Measurements from ENCODE around the gene MRPS22. TPM values are rescaled to one million over a fixed set of nuclear protein-coding genes. Genes with fewer than 3 reads are reported as not detected.
"Not testable (repeated sequence)": the region's sequence is repeated elsewhere in the genome, so short reads cannot be mapped to it uniquely, and the experiment has no call there.

The MRPS22 gene
- polyA plus RNA-seq, 4 donors = 61.1 to 75.9 (median 65.6) TPM

- peaks cover 0 to 18% of the 10 kb centered on the region in 2 donors for H3K9me3 ChIP-seq (ENCODE audit: control insufficient read depth in 2 of 2, insufficient read depth in 1 of 2, low read depth in 1 of 2, low read length in 1 of 2)
- H3K4me1 ChIP-seq (ENCODE audit: control insufficient read depth in 3 of 3, insufficient read depth in 2 of 3, low read depth in 1 of 3, low read length in 2 of 3); H3K27me3 ChIP-seq (ENCODE audit: control insufficient read depth in 3 of 3, insufficient read depth in 3 of 3, low read length in 3 of 3); H3K36me3 ChIP-seq (ENCODE audit: control insufficient read depth in 3 of 3, insufficient read depth in 2 of 3, low read depth in 1 of 3, low read length in 3 of 3); FAIRE-seq; H3K27ac ChIP-seq (ENCODE audit: low read depth in 1 of 3, low read length in 2 of 3); DNase-seq; H3K4me3 ChIP-seq (ENCODE audit: low read depth in 1 of 3, low read length in 3 of 3): not testable (repeated sequence)
- 88 to 92% (median 89%) methylated on average over 2 of the region's 2 CpGs for WGBS, 3 donors
Observed at GRCh38 chr3:139401155-139401554, 57.3 kb downstream of the MRPS22 start.

Other genes starting within 250 kb of the MRPS22 start
- gene COPB2, start 45.6 kb downstream of the MRPS22 start, polyA plus RNA-seq = 100 to 1,000 TPM in 1 of 4 donors, 10 to 100 TPM in 3; 53.5 to 128 (median 67.5) TPM
- over 10,000 TPM in 1 of 4 donors, 1,000 to 10,000 TPM in 3; 1,530 to 12,637 (median 3,776) TPM for gene RBP2, start 132.5 kb downstream of the MRPS22 start, polyA plus RNA-seq
- 10 to 100 TPM; 28.9 to 76.2 (median 41.2) TPM for gene RBP1, start 195.7 kb downstream of the MRPS22 start, polyA plus RNA-seq

Data from small intestine (tissue), 7 donors.